CD4-positive, alpha-beta memory T cell (primary cell): ENCODE results near the gene CFHR5. TPM values are rescaled to one million over a fixed set of nuclear protein-coding genes. Genes with fewer than 3 reads are reported as not detected.

Source experiments
- CTCF ChIA-PET: fragments of 350-600 bp; sonication (Branson Sonifier 250); formaldehyde crosslinking; loops from one replicate; lab custom pipeline; 2021; ENCODE audit warnings: inconsistent platforms; ENCODE audit not compliant: partially characterized antibody; lab: Charles Lee
- POLR2A ChIA-PET: fragments of 350-600 bp; sonication (Branson Sonifier 250); formaldehyde crosslinking; loops from one replicate; lab custom pipeline; 2021; ENCODE audit not compliant: partially characterized antibody; lab: Charles Lee
- DNase-seq, 5 donors: peaks; one replicate each; pipeline versions ENCODE4 v3.0.0 to v3.0.0-alpha.2; 2020 to 2022; ENCODE audit warnings: mixed read lengths in 1 of 5
- H3K27ac ChIP-seq: one replicate; pipeline ENCODE4 v1.7.0; 2013; ENCODE audit warnings: low read depth, low read length
- H3K27me3 ChIP-seq: 2 replicates; pipeline ENCODE4 v1.7.0; 2013; ENCODE audit warnings: mild to moderate bottlenecking, low read length, moderate library complexity; ENCODE audit not compliant: insufficient read depth
- H3K36me3 ChIP-seq: 2 replicates; pipeline ENCODE4 v1.7.0; 2013; ENCODE audit warnings: mild to moderate bottlenecking, low read length, moderate library complexity; ENCODE audit not compliant: insufficient read depth
- H3K4me1 ChIP-seq: 2 replicates; pipeline ENCODE4 v1.7.0; 2013; ENCODE audit warnings: mild to moderate bottlenecking, low read length, moderate library complexity; ENCODE audit not compliant: insufficient read depth
- H3K4me3 ChIP-seq, 2 donors: one replicate each; pipeline ENCODE4 v1.7.0; 2013; ENCODE audit warnings: low read length in 2 of 2, mild to moderate bottlenecking in 1 of 2
- H3K9me3 ChIP-seq, 2 donors: one replicate each; pipeline ENCODE4 v1.7.0; 2013; ENCODE audit warnings: low read length in 2 of 2, control low read depth in 1 of 2; ENCODE audit not compliant: control insufficient read depth in 1 of 2
- H3K27ac Mint-ChIP-seq, 7 donors: one replicate each; pipeline ENCODE4 v1.8.0; 2020 to 2021; ENCODE audit warnings: mixed read lengths in 7 of 7, mild to moderate bottlenecking in 6 of 7, inconsistent platforms in 3 of 7, moderate library complexity in 3 of 7
- H3K27me3 Mint-ChIP-seq, 2 donors: one replicate each; pipeline ENCODE4 v1.8.0; 2020 to 2021; ENCODE audit warnings: mixed read lengths in 2 of 2
- H3K36me3 Mint-ChIP-seq, 2 donors: one replicate each; pipeline ENCODE4 v1.8.0; 2020 to 2021; ENCODE audit warnings: mixed read lengths in 2 of 2, inconsistent platforms in 1 of 2, mild to moderate bottlenecking in 1 of 2
- H3K4me1 Mint-ChIP-seq, 4 donors: one replicate each; pipeline ENCODE4 v1.8.0; 2020 to 2021; ENCODE audit warnings: mixed read lengths in 4 of 4, mild to moderate bottlenecking in 1 of 4
- H3K4me3 Mint-ChIP-seq, 8 donors: one replicate each; pipeline ENCODE4 v1.8.0; 2020 to 2021; ENCODE audit warnings: mixed read lengths in 8 of 8, mild to moderate bottlenecking in 7 of 8, moderate library complexity in 6 of 8, inconsistent platforms in 3 of 8
- H3K9me3 Mint-ChIP-seq, 8 donors: one replicate each; pipeline ENCODE4 v1.8.0; 2020 to 2021; ENCODE audit warnings: mixed read lengths in 8 of 8, mild to moderate bottlenecking in 5 of 8, inconsistent platforms in 3 of 8, moderate library complexity in 1 of 8
- intact Hi-C: fragments of 100-400 bp; cut with micrococcal nuclease; formaldehyde crosslinking; loops from one replicate; pipeline ENCODE4 v1.15.1; 2023
- polyA plus RNA-seq, 2 donors: library from polyadenylated mRNA; unstranded; fragments of 300-500 nt; fragmentation: Illumina TruSeq; gene quantifications; one replicate each; pipeline ENCODE4 v1.2.3, GENCODE V29; 2021
- total RNA-seq, 2 experiments: library from RNA; stranded (reverse); gene quantifications; one replicate each; pipeline ENCODE4 v1.2.3, GENCODE V29; 2021

CFHR5 gene
- total and polyA plus RNA-seq, 4 experiments from 2014 or later, result not detected

DNA sequence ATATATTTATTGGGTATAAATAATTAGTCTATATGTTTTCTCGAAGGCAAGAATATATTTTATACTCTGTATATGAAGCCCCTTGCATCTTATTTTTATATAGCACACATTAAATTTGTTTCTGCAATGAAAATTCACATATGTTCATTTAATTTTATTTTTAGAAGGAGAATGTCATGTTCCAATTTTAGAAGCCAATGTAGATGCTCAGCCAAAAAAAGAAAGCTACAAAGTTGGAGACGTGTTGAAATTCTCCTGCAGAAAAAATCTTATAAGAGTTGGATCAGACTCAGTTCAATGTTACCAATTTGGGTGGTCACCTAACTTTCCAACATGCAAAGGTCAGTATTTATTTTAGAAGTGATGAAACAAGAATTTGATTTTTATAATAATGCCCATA, 16.6 kb downstream of the CFHR5 start:
- POLR2A ChIA-PET, result no interaction called here
- intact Hi-C loops, result no loop called here
- Mint-ChIP-seq H3K9me3 (peaks cover 0 to 6% (median 0%) of the 10 kb centered on the region in 8 donors), H3K27me3 (peaks cover 2 to 4% of the 10 kb centered on the region in 2 donors), H3K4me3 (no peak overlapping the region), H3K36me3 (no peaks in the 10 kb centered on the region), H3K27ac (no peak overlapping the region), H3K4me1 (no peaks in the 10 kb centered on the region)
- CTCF ChIA-PET, result no interaction called here
- Histone ChIP-seq H3K27me3 (no peaks in the 10 kb centered on the region), H3K4me3 (no peak overlapping the region), H3K4me1 (no peaks in the 10 kb centered on the region), H3K36me3 (no peaks in the 10 kb centered on the region), H3K9me3 (no peaks in the 10 kb centered on the region), H3K27ac (no peak overlapping the region)
- DNase-seq, result no peak

DNA sequence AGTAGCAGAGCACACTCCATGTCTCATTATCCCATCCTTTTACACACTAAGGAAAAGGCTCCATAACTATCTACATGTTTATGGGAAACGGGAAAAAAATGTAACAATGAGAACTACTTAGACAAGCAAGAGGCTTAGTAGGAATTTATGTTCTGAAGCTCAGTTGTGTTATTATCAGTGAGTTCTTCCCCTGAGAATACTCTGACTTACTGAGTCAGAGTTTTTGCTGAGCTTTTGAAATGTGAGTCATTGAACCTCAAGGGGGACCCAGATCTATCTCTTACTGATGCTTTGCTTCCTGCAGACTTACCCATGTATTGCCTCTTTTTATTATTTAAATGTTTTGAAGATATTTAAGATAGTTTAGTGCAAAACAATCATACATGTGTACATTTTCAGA, 20.1 kb downstream of the CFHR5 start:
- DNase-seq, result no peak
- H3K4me1 Mint-ChIP-seq, result no peaks in the 10 kb centered on the region
- H3K27ac Mint-ChIP-seq, result no peak overlapping the region
- H3K4me1 ChIP-seq, result no peaks in the 10 kb centered on the region
- H3K4me3 ChIP-seq, result no peak overlapping the region
- intact Hi-C loops, result no loop called here
- ChIA-PET POLR2A (no interaction called here), CTCF (no interaction called here)
- no peak overlapping the region for H3K4me3 Mint-ChIP-seq
- no peak overlapping the region for H3K27ac ChIP-seq
- H3K27me3 ChIP-seq, result no peaks in the 10 kb centered on the region
- H3K9me3 Mint-ChIP-seq, result no peaks in the 10 kb centered on the region
- H3K36me3 Mint-ChIP-seq, result no peaks in the 10 kb centered on the region
- no peaks in the 10 kb centered on the region for H3K9me3 ChIP-seq
- H3K36me3 ChIP-seq, result no peaks in the 10 kb centered on the region
- peaks cover 0 to 1% of the 10 kb centered on the region in 2 donors for H3K27me3 Mint-ChIP-seq

DNA sequence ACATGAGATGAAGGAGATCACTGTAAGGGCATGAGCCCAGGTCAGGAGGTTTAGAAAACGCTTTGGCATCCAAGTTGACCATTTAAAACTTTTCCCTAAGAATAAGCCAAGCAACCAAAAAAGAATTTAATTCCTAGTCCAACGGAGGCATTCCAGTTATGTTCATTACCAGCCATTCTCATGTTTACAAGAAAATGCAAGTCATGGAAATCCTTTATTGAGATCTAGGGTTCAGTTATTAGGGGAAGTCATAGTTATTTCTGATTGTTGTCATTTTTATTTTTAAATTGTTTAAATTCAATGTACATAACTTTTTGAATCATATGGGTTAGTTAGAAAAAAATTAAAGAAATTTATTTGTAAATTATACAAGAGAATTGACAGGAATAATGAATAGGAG, 24.5 kb downstream of the CFHR5 start:
- intact Hi-C loops, result no loop called here
- Mint-ChIP-seq H3K36me3 (no peaks in the 10 kb centered on the region), H3K27ac (no peak overlapping the region), H3K4me3 (no peak overlapping the region), H3K4me1 (no peaks in the 10 kb centered on the region), H3K27me3 (no peaks in the 10 kb centered on the region), H3K9me3 (no peaks in the 10 kb centered on the region)
- ChIA-PET POLR2A (no interaction called here), CTCF (no interaction called here)
- Histone ChIP-seq H3K36me3 (no peaks in the 10 kb centered on the region), H3K4me3 (no peak overlapping the region), H3K27me3 (no peaks in the 10 kb centered on the region), H3K9me3 (no peaks in the 10 kb centered on the region), H3K27ac (no peak overlapping the region), H3K4me1 (no peaks in the 10 kb centered on the region)
- DNase-seq, result no peak

DNA sequence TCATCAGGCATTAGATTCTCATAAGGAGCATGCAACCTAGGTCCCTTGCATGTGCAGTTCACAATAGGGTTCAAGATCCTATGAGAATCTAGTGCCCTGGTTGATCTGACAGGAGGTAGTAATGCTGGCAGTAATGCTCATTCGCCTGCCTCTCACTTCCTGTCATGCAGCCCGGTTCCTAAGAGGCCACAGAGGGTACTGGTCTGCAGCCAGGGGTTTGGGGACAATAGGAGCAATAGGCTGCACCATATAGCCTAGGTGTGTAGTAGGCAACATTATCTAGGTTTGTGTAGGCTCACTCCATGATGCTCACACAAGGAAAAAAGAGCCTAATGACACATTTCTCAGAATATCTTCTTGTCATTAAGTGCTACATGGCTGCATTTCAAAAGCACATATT, 25.8 kb downstream of the CFHR5 start:
- H3K9me3 Mint-ChIP-seq, result no peaks in the 10 kb centered on the region
- no peaks in the 10 kb centered on the region for H3K27me3 Mint-ChIP-seq
- Histone ChIP-seq H3K4me3 (no peak overlapping the region), H3K4me1 (no peaks in the 10 kb centered on the region), H3K27me3 (no peaks in the 10 kb centered on the region), H3K9me3 (no peaks in the 10 kb centered on the region), H3K27ac (no peak overlapping the region), H3K36me3 (no peaks in the 10 kb centered on the region)
- ChIA-PET CTCF (no interaction called here), POLR2A (no interaction called here)
- H3K4me3 Mint-ChIP-seq, result no peak overlapping the region
- no peaks in the 10 kb centered on the region for H3K36me3 Mint-ChIP-seq
- no peaks in the 10 kb centered on the region for H3K4me1 Mint-ChIP-seq
- intact Hi-C loops, result no loop called here
- DNase-seq, result no peak
- no peak overlapping the region for H3K27ac Mint-ChIP-seq

DNA sequence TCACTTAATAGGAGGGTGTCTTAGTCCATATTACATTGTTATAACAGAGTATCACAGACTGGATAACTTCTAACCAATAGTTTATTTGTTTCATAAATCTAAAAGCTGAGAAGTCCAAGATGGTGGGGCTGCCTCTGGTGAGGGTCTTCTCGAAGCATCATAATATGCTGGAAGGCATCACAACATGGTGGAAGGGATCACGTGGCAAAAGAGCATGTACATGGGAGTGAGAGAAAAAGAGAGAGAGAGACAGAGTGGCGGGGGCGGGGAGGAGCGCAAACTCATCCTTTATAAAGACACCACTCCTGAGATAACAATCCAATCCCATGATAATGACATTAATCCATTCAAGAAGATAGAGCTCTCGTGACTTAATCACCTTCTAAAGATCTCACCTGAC, 31.5 kb downstream of the CFHR5 start:
- DNase-seq, result no peak
- H3K9me3 ChIP-seq, result no peaks in the 10 kb centered on the region
- intact Hi-C loops, result no loop called here
- no peaks in the 10 kb centered on the region for H3K4me1 Mint-ChIP-seq
- H3K4me3 Mint-ChIP-seq, result no peak overlapping the region
- no peaks in the 10 kb centered on the region for H3K36me3 Mint-ChIP-seq
- H3K27ac ChIP-seq, result no peak overlapping the region
- H3K36me3 ChIP-seq, result no peaks in the 10 kb centered on the region
- ChIA-PET CTCF (no interaction called here), POLR2A (no interaction called here)
- H3K27me3 Mint-ChIP-seq, result peaks cover 0 to 4% of the 10 kb centered on the region in 2 donors
- H3K9me3 Mint-ChIP-seq, result peaks cover 2 to 15% (median 8%) of the 10 kb centered on the region in 8 donors
- no peak overlapping the region for H3K4me3 ChIP-seq
- no peaks in the 10 kb centered on the region for H3K4me1 ChIP-seq
- H3K27me3 ChIP-seq, result no peaks in the 10 kb centered on the region
- H3K27ac Mint-ChIP-seq, result no peak overlapping the region

DNA sequence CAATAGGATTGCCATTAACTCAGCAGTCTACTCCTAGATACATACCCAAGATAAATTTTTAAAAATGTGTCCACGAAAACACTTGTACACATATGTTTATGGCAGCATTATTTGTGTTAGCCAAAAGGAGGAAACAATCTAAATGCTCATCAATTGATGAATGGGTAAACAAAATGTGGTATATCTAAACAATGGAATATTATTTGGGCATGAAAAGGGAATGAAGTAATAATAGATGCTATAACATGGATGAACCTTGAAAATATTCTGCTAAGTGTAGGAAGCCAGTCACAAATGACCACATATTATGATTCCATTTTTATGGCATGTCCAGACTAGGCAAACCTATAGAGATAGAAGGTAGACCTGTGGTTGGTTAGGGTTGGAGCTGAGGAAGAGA, 34.3 kb downstream of the CFHR5 start:
- H3K36me3 ChIP-seq, result no peaks in the 10 kb centered on the region
- no peak overlapping the region for H3K27ac Mint-ChIP-seq
- no peaks in the 10 kb centered on the region for H3K27me3 ChIP-seq
- no peaks in the 10 kb centered on the region for H3K4me1 Mint-ChIP-seq
- no peak overlapping the region for H3K4me3 Mint-ChIP-seq
- CTCF ChIA-PET, result no interaction called here
- H3K36me3 Mint-ChIP-seq, result no peaks in the 10 kb centered on the region
- no peak overlapping the region for H3K27ac ChIP-seq
- H3K9me3 Mint-ChIP-seq, result peaks cover 2 to 15% (median 8%) of the 10 kb centered on the region in 8 donors
- intact Hi-C loops, result no loop called here
- peaks cover 0 to 4% of the 10 kb centered on the region in 2 donors for H3K27me3 Mint-ChIP-seq
- no peak for DNase-seq
- H3K4me1 ChIP-seq, result no peaks in the 10 kb centered on the region
- no peaks in the 10 kb centered on the region for H3K9me3 ChIP-seq
- no peak overlapping the region for H3K4me3 ChIP-seq
- POLR2A ChIA-PET, result no interaction called here

DNA sequence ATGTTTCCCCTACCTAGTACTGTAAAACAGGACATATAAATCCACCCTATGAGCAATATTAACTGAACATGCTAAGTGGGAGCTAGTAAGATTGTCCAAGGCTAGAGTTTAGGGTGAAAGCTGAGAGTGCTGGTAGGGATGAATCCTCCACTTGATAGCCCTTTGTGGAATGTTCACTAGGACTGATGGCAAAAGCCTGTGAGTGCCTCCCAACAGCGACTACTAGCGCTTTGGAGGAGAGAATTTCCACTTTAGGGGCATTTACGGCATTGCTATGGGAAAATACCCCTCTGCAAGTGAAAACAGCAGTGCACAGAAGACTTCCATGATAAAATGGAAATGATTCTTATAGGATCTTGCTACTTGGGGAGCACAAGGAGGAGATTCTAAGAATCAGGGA, 35.9 kb downstream of the CFHR5 start:
- POLR2A ChIA-PET, result no interaction called here
- DNase-seq, result no peak
- Mint-ChIP-seq H3K9me3 (peaks cover 2 to 15% (median 8%) of the 10 kb centered on the region in 8 donors), H3K27me3 (peaks cover 0 to 4% of the 10 kb centered on the region in 2 donors), H3K4me1 (no peaks in the 10 kb centered on the region), H3K36me3 (no peaks in the 10 kb centered on the region), H3K27ac (no peak overlapping the region), H3K4me3 (no peak overlapping the region)
- CTCF ChIA-PET, result no interaction called here
- Histone ChIP-seq H3K4me3 (no peak overlapping the region), H3K9me3 (no peaks in the 10 kb centered on the region), H3K36me3 (no peaks in the 10 kb centered on the region), H3K27me3 (no peaks in the 10 kb centered on the region), H3K4me1 (no peaks in the 10 kb centered on the region), H3K27ac (no peak overlapping the region)
- intact Hi-C loops, result no loop called here

DNA sequence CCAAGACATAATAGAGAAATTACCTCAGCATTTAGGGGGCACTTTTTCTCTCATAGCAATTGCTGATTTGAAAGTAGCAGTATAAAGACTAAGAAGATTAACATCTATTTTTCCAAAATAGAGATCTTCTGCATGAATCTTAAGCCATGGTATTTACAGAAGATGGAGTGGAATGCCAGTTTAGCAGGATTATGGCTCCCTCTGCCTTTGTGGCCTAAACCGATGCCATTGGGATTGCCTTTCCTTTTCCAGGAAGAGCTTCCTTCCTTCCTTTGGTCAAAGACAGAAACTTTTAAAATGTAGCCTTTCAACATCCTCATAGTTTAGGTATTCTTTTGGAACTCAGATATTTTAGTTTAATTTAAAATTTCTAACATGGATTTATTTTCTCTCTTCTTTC, 39.4 kb downstream of the CFHR5 start:
- Mint-ChIP-seq H3K4me1 (no peaks in the 10 kb centered on the region), H3K4me3 (no peak overlapping the region), H3K27ac (no peak overlapping the region), H3K27me3 (peaks cover 2% of the 10 kb centered on the region in 2 donors), H3K36me3 (no peaks in the 10 kb centered on the region), H3K9me3 (peaks cover 0 to 2% (median under 1%) of the 10 kb centered on the region in 8 donors)
- Histone ChIP-seq H3K27me3 (no peaks in the 10 kb centered on the region), H3K27ac (no peak overlapping the region), H3K4me3 (no peak overlapping the region), H3K9me3 (no peaks in the 10 kb centered on the region), H3K4me1 (no peaks in the 10 kb centered on the region), H3K36me3 (no peaks in the 10 kb centered on the region)
- CTCF ChIA-PET, result no interaction called here
- intact Hi-C loops, result no loop called here
- POLR2A ChIA-PET, result no interaction called here
- DNase-seq, result no peak
